ENCODE measurements around the gene COL20A1.

DNA sequence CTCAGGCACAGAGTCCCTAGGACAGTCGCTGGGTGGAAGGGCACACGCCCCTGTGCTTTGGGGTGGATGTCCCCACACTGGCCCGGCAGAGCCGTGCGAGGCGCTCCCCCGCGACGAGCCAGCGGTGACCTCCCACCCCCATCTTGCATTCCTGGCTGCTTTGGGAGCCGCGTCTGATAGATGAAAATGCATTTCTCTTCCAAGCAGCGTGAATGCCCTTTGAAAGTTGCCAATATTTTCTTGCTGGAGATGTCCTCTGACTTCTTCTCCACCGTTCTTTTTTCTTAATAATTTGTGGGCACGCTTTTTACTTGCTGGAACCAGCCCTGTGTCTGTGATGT, 29.9 kb downstream of the COL20A1 start:
- TF ChIP-seq CTCF (conservative IDR thresholded peaks at IDR 0.05), result no peak
- TF ChIP-seq ZFX (IDR thresholded peaks at IDR 0.05), result no peak
